HepG2 (cell line): Measurements from ENCODE around the gene ARAP3. TPM values are rescaled to one million over a fixed set of nuclear protein-coding genes. Genes with fewer than 3 reads are reported as not detected.
A peak's percentile ranks its signal among the peaks of the same experiment; 100 is the strongest.

Experiments used
- AGO1 ChIP-seq: fragments of 200-400 bp; formaldehyde crosslinking; IDR thresholded peaks from 2 replicates; pipeline ENCODE4 v1.6.1; 2017; ENCODE audit warnings: mild to moderate bottlenecking, low read depth, low read length, moderate library complexity; ENCODE audit not compliant: poor library complexity, severe bottlenecking
- ASH2L ChIP-seq: fragments of 300-600, 200-600 bp; sonication (generic); IDR thresholded peaks from 2 replicates; pipeline ENCODE4 v1.7.0; 2017; ENCODE audit warnings: low read depth, mild to moderate bottlenecking, moderate library complexity, mixed read lengths, low read length; ENCODE audit not compliant: insufficient read length
- GLMP ChIP-seq: sonication (generic); formaldehyde crosslinking; IDR thresholded peaks from 2 replicates; pipeline ENCODE4 v1.9.0; 2021; ENCODE audit warnings: missing genetic modification reagents, mild to moderate bottlenecking, borderline replicate concordance
- KLF6 ChIP-seq: IDR thresholded peaks from 2 replicates; pipeline ENCODE4 v1.8.0; 2016; ENCODE audit warnings: missing biosample characterization, missing genetic modification reagents
- MIXL1 ChIP-seq: IDR thresholded peaks from 2 replicates; pipeline ENCODE4 v1.6.1; 2016
- NFYC ChIP-seq: IDR thresholded peaks from 2 replicates; pipeline ENCODE4 v1.6.1; 2016; ENCODE audit warnings: missing genetic modification reagents, missing compliant biosample characterization
- RFXANK ChIP-seq: IDR thresholded peaks from 2 replicates; pipeline ENCODE4 v1.6.1; 2016
- TAF15 ChIP-seq: fragments of 200-400 bp; formaldehyde crosslinking; IDR thresholded peaks from one replicate; pipeline ENCODE4 v1.6.1; 2018; ENCODE audit warnings: mild to moderate bottlenecking, low read depth, low read length; ENCODE audit not compliant: poor library complexity, severe bottlenecking
- ZNF264 ChIP-seq: sonication (generic); formaldehyde crosslinking; IDR thresholded peaks from 2 replicates; pipeline ENCODE4 v1.4.0; 2020; ENCODE audit warnings: missing genetic modification reagents
- ZNF431 ChIP-seq: sonication (generic); formaldehyde crosslinking; IDR thresholded peaks from 2 replicates; pipeline ENCODE4 v1.9.0; 2022; ENCODE audit warnings: missing genetic modification reagents, low read depth, mild to moderate bottlenecking, borderline replicate concordance
- ZNF496 ChIP-seq: sonication (generic); formaldehyde crosslinking; IDR thresholded peaks from 2 replicates; pipeline ENCODE4 v1.8.1; 2023; ENCODE audit warnings: mild to moderate bottlenecking, moderate library complexity, missing genetic modification reagents; ENCODE audit not compliant: insufficient replicate concordance
- ZNF503 ChIP-seq: sonication (generic); formaldehyde crosslinking; IDR thresholded peaks from 2 replicates; pipeline ENCODE4 v1.4.0; 2020; ENCODE audit warnings: missing genetic modification reagents
- ZNF710 ChIP-seq: sonication (generic); formaldehyde crosslinking; IDR thresholded peaks from 2 replicates; pipeline ENCODE4 v1.5.0; 2020; ENCODE audit warnings: mild to moderate bottlenecking, missing genetic modification reagents, borderline replicate concordance
- polyA plus RNA-seq, 8 experiments: library from polyadenylated mRNA; depleted of rRNA in 3 of 8; stranded (reverse) in 7 of 8; unstranded in 1 of 8; fragments of >200 nt; fragmentation: Illumina TruSeq in 4 of 8; extraction: Trizol in 4 of 8; gene quantifications; 2 replicates each; pipeline versions ENCODE4 v1.2.1 to v1.2.3, GENCODE V29; 2011 to 2016; ENCODE audit warnings: low read depth in 4 of 8, missing spikeins in 1 of 8, mixed read lengths in 1 of 8; ENCODE audit not compliant: insufficient read depth in 1 of 8
- total RNA-seq, 5 experiments: library from RNA; depleted of rRNA; stranded (reverse); fragments of >200 nt; fragmentation: Illumina TruSeq; extraction: Trizol; gene quantifications; 2 replicates each; pipeline ENCODE4 v1.2.3, GENCODE V29; 2016; ENCODE audit warnings: low read depth in 1 of 5
- TF ChIP-seq, protein P1 (sequence below): sonication (generic); formaldehyde crosslinking; IDR thresholded peaks from 2 replicates; pipeline ENCODE4 v1.5.0; 2020; ENCODE audit warnings: missing genetic modification reagents
- TF ChIP-seq, protein P2 (sequence below): sonication (generic); formaldehyde crosslinking; IDR thresholded peaks from 2 replicates; pipeline ENCODE4 v1.4.0; 2020; ENCODE audit warnings: mild to moderate bottlenecking, missing genetic modification reagents
- TF ChIP-seq, protein P3 (sequence below): sonication (generic); formaldehyde crosslinking; conservative IDR thresholded peaks from 2 replicates; pipeline ENCODE4 v1.4.0; 2020; ENCODE audit warnings: missing genetic modification reagents
- TF ChIP-seq, protein P4 (sequence below): IDR thresholded peaks from 2 replicates; pipeline ENCODE4 v1.6.1; 2016; ENCODE audit warnings: control low read depth

The ARAP3 gene
- total and polyA plus RNA-seq, 2 of the 13 experiments (the other 11 are each of a cell fraction or from before 2014, with no cell fraction given) = 0.25 TPM; not detected in 1

- TF ChIP-seq TAF15 (no peak), RFXANK (CRISPR knock-in tag) (no peak), AGO1 (peak; percentile 28), KLF6 (CRISPR knock-in tag) (no peak), GLMP (CRISPR knock-in tag) (no peak), ZNF431 (CRISPR knock-in tag) (no peak), NFYC (CRISPR knock-in tag) (no peak), ZNF264 (CRISPR knock-in tag) (no peak), ZNF496 (CRISPR knock-in tag) (no peak), ZNF503 (CRISPR knock-in tag) (no peak), MIXL1 (no peak), ZNF710 (peak; percentile 39; the same call in 1 of the 2 replicates), ASH2L (no peak)
- TF ChIP-seq, protein P1, sequence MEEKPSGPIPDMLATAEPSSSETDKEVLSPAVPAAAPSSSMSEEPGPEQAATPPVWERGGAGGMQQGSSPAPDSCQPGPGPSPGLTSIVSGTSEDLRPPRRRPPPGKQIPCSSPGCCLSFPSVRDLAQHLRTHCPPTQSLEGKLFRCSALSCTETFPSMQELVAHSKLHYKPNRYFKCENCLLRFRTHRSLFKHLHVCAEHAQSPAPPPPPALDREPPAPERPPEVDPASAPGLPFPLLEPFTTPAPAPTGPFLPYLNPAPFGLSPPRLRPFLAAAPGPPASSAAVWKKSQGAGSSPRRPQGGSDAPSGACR = no peak
- TF ChIP-seq, protein P2, sequence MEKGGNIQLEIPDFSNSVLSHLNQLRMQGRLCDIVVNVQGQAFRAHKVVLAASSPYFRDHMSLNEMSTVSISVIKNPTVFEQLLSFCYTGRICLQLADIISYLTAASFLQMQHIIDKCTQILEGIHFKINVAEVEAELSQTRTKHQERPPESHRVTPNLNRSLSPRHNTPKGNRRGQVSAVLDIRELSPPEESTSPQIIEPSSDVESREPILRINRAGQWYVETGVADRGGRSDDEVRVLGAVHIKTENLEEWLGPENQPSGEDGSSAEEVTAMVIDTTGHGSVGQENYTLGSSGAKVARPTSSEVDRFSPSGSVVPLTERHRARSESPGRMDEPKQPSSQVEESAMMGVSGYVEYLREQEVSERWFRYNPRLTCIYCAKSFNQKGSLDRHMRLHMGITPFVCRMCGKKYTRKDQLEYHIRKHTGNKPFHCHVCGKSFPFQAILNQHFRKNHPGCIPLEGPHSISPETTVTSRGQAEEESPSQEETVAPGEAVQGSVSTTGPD = no peak
- TF ChIP-seq, protein P3, sequence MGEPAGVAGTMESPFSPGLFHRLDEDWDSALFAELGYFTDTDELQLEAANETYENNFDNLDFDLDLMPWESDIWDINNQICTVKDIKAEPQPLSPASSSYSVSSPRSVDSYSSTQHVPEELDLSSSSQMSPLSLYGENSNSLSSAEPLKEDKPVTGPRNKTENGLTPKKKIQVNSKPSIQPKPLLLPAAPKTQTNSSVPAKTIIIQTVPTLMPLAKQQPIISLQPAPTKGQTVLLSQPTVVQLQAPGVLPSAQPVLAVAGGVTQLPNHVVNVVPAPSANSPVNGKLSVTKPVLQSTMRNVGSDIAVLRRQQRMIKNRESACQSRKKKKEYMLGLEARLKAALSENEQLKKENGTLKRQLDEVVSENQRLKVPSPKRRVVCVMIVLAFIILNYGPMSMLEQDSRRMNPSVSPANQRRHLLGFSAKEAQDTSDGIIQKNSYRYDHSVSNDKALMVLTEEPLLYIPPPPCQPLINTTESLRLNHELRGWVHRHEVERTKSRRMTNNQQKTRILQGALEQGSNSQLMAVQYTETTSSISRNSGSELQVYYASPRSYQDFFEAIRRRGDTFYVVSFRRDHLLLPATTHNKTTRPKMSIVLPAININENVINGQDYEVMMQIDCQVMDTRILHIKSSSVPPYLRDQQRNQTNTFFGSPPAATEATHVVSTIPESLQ (CRISPR knock-in tag) = no peak
- TF ChIP-seq, protein P4, sequence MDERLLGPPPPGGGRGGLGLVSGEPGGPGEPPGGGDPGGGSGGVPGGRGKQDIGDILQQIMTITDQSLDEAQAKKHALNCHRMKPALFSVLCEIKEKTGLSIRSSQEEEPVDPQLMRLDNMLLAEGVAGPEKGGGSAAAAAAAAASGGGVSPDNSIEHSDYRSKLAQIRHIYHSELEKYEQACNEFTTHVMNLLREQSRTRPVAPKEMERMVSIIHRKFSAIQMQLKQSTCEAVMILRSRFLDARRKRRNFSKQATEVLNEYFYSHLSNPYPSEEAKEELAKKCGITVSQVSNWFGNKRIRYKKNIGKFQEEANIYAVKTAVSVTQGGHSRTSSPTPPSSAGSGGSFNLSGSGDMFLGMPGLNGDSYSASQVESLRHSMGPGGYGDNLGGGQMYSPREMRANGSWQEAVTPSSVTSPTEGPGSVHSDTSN (CRISPR knock-in tag) = no peak; the same call in 1 of the 2 replicates
These were observed 44.1 kb downstream of the ARAP3 start (continued) for GRCh38 chr5:141637767-141638419.
